NCI-H446 (cell line): ENCODE results near the gene RNF128.

Experiments used
- DNase-seq, 2 experiments: peaks; one replicate each; lab custom pipeline; 2025; lab: John Stamatoyannopoulos, UW

The RNF128 gene

GRCh38 chrX:106726485-106727437, at the start of gene RNF128:
Gene RNF128, plus strand, starts transcription at chrX:106726701. Its CDS starts 213 bp downstream, at chrX:106726914.
- DNase-seq = no peak

- DNase-seq = no peak
These were observed 45.8 kb upstream of the RNF128 start for GRCh38 chrX:106680716-106681115.

GRCh38 chrX:106684207-106684606, 42.3 kb upstream of the RNF128 start:
- DNase-seq = no peak

GRCh38 chrX:106692425-106693065, 34.0 kb upstream of the RNF128 start:
- DNase-seq = no peak

- no peak for DNase-seq
These were observed 30.0 kb upstream of the RNF128 start for GRCh38 chrX:106696502-106696901.

GRCh38 chrX:106698693-106699092, 27.8 kb upstream of the RNF128 start:
- no peak for DNase-seq

GRCh38 chrX:106702636-106703035, 23.9 kb upstream of the RNF128 start:
- DNase-seq = no peak

GRCh38 chrX:106706466-106706865, 20.0 kb upstream of the RNF128 start:
- no peak for DNase-seq

GRCh38 chrX:106707771-106708454, 18.6 kb upstream of the RNF128 start:
- no peak for DNase-seq

- no peak for DNase-seq
These were observed 15.7 kb upstream of the RNF128 start for GRCh38 chrX:106710771-106711170.

GRCh38 chrX:106711375-106711774, 15.1 kb upstream of the RNF128 start:
- DNase-seq = no peak

- no peak for DNase-seq
These were observed 10.5 kb upstream of the RNF128 start for GRCh38 chrX:106716004-106716403.

- no peak for DNase-seq
These were observed 10.0 kb upstream of the RNF128 start for GRCh38 chrX:106716463-106716862.

- DNase-seq = no peak
These were observed 7.8 kb upstream of the RNF128 start for GRCh38 chrX:106718709-106719108.

- DNase-seq = no peak
These were observed 570 bp upstream of the RNF128 start for GRCh38 chrX:106725931-106726330.

- DNase-seq = no peak
These were observed 1.8 kb downstream of the RNF128 start for GRCh38 chrX:106728337-106728736.

GRCh38 chrX:106730401-106730800, 3.9 kb downstream of the RNF128 start:
- DNase-seq = no peak

- no peak for DNase-seq
These were observed 5.1 kb downstream of the RNF128 start for GRCh38 chrX:106731590-106731989.

- no peak for DNase-seq
These were observed 8.3 kb downstream of the RNF128 start for GRCh38 chrX:106734827-106735226.

GRCh38 chrX:106740193-106740780, 13.8 kb downstream of the RNF128 start:
- DNase-seq = no peak

- no peak for DNase-seq
These were observed 15.7 kb downstream of the RNF128 start for GRCh38 chrX:106742193-106742592.

GRCh38 chrX:106742805-106743204, 16.3 kb downstream of the RNF128 start:
- DNase-seq = no peak
